Body of pancreas (tissue), 4 donors: ENCODE measurements around the gene WNT7B. TPM values are rescaled to one million over a fixed set of nuclear protein-coding genes. Genes with fewer than 3 reads are reported as not detected.

Experiments
- ATAC-seq: fragments of 150-250 bp; one replicate; pipeline ENCODE4 v1.9.1; 2016
- DNase-seq, 4 donors: peaks; one replicate each; pipeline ENCODE4 v3.0.0-alpha.2; 2019
- H3K27ac ChIP-seq, 4 donors: fragments of 200-600 bp; sonication (generic); 1 replicate in 3 of 4; 2 replicates in 1 of 4; pipeline versions ENCODE4 v1.5.1 to v1.6.1; 2016 to 2019; ENCODE audit warnings: mild to moderate bottlenecking in 1 of 4, mixed read lengths in 1 of 4, moderate library complexity in 1 of 4
- H3K27me3 ChIP-seq, 2 donors: fragments of 200-600 bp; sonication (generic); one replicate each; pipeline ENCODE4 v1.6.0; 2016; ENCODE audit warnings: mild to moderate bottlenecking in 1 of 2
- H3K36me3 ChIP-seq, 2 donors: fragments of 200-600 bp; sonication (generic); replicated peaks in 1 of 2; 2 replicates each; pipeline ENCODE4 v1.5.1; 2016; ENCODE audit warnings: low read depth in 2 of 2; ENCODE audit not compliant: insufficient read depth in 1 of 2
- H3K4me1 ChIP-seq: fragments of 200-600 bp; sonication (generic); one replicate; pipeline ENCODE4 v1.6.0; 2016
- H3K4me3 ChIP-seq, 2 donors: fragments of 200-600 bp; sonication (generic); 1 replicate in 1 of 2; 2 replicates in 1 of 2; pipeline ENCODE4 v1.5.1; 2016 to 2019
- H3K9me3 ChIP-seq, 3 donors: fragments of 200-600 bp; sonication (generic); 1 replicate in 2 of 3; 2 replicates in 1 of 3; pipeline ENCODE4 v1.5.1; 2016
- POLR2A ChIP-seq, 3 donors: fragments of 450-650 bp; IDR thresholded peaks; one replicate each; pipeline ENCODE4 v1.6.1; 2016; ENCODE audit warnings: antibody characterized with exemption in 3 of 3, mild to moderate bottlenecking in 2 of 3
- WGBS, 2 donors: methylation state at CpG; one replicate each; pipeline ENCODE4 v1.1.5; 2017; 5-methylcytosine and 5-hydroxymethylcytosine counted together
- intact Hi-C: fragments of 100-400 bp; cut with DNase I; formaldehyde crosslinking; loops from one replicate; pipeline ENCODE4 v1.15.1; 2023
- total RNA-seq, 2 donors: library from RNA; depleted of rRNA; stranded (reverse); fragments of >200 nt; gene quantifications; one replicate each; pipeline ENCODE4 v1.1.0, GENCODE V29; 2016
- TF ChIP-seq, protein P1 (sequence below), 7 experiments: fragments of 450-650 bp in 4 of 7; fragments of 200-600 bp in 3 of 7; sonication (generic) in 3 of 7; IDR thresholded peaks; one replicate each; pipeline ENCODE4 v1.5.1; 2016 to 2019; ENCODE audit warnings: antibody characterized with exemption in 7 of 7

The WNT7B gene
- total RNA-seq, 2 donors from 2014 or later = 2.1 TPM; not detected in 1

DNA sequence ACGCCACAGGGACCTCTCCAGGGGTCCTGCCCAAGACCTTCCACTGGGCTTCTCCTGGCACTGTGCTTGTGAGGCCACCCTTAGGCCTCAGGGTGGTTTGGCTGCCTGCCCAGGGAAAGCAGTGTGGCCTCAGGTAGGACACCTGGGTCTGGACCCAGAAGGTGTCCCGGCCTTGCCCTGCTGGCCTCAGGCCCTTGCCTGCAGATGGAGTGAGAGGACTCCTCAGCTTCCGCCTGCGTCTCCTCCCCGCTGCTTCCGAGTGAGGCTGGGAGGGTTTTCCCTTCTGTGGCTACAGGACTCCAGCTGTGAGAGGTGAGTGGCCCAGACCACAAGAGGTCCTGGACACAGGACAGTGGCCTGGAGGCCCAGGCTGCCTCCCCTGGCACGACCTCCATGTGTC lies 60.4 kb downstream of the WNT7B start:
- Histone ChIP-seq H3K4me3 (no peak overlapping the region), H3K27me3 (no peaks in the 10 kb centered on the region), H3K36me3 (no peaks in the 10 kb centered on the region), H3K9me3 (no peaks in the 10 kb centered on the region), H3K4me1 (peaks cover 59% of the 10 kb centered on the region), H3K27ac (no peak overlapping the region)
- WGBS, 2 donors = 91 to 93% methylated on average over 6 to 7 of the region's 7 CpGs
- intact Hi-C loops = no loop called here
- no peak for DNase-seq
- no peak for ATAC-seq
- TF ChIP-seq, protein P1, sequence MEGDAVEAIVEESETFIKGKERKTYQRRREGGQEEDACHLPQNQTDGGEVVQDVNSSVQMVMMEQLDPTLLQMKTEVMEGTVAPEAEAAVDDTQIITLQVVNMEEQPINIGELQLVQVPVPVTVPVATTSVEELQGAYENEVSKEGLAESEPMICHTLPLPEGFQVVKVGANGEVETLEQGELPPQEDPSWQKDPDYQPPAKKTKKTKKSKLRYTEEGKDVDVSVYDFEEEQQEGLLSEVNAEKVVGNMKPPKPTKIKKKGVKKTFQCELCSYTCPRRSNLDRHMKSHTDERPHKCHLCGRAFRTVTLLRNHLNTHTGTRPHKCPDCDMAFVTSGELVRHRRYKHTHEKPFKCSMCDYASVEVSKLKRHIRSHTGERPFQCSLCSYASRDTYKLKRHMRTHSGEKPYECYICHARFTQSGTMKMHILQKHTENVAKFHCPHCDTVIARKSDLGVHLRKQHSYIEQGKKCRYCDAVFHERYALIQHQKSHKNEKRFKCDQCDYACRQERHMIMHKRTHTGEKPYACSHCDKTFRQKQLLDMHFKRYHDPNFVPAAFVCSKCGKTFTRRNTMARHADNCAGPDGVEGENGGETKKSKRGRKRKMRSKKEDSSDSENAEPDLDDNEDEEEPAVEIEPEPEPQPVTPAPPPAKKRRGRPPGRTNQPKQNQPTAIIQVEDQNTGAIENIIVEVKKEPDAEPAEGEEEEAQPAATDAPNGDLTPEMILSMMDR (IDR thresholded peaks at IDR 0.05) = no peak
- no peak for TF ChIP-seq POLR2A (IDR thresholded peaks at IDR 0.05)

DNA sequence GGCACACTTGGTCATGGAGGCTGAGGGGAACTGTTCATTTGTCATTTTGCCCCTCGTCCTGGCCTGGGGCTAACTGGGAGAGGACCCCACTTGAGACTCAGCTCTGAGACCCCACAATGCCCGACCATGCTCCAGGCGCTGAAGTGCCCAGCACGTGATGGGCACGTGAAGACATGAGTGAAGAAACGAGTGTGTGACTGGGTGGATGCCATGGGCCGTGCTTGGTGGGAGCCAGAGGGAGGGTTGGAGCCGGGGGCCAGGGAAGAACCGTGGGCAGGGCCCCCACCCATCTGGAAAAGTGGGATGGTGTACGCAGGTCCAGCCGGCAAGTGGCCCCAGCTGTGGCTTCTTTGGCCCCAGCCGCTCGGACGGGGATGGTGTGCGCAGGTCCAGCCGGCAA lies 61.1 kb downstream of the WNT7B start:
- intact Hi-C loops = no loop called here
- WGBS, 2 donors = 85 to 86% methylated on average over 11 to 15 of the region's 16 CpGs
- no peak for ATAC-seq
- no peak for TF ChIP-seq POLR2A (IDR thresholded peaks at IDR 0.05)
- TF ChIP-seq, protein P1 (IDR thresholded peaks at IDR 0.05) = no peak
- no peak for DNase-seq
- H3K9me3 ChIP-seq = no peaks in the 10 kb centered on the region
- H3K27me3 ChIP-seq = no peaks in the 10 kb centered on the region
- no peak overlapping the region for H3K27ac ChIP-seq
- peaks cover 56% of the 10 kb centered on the region for H3K4me1 ChIP-seq
- no peak overlapping the region for H3K4me3 ChIP-seq
- no peaks in the 10 kb centered on the region for H3K36me3 ChIP-seq

DNA sequence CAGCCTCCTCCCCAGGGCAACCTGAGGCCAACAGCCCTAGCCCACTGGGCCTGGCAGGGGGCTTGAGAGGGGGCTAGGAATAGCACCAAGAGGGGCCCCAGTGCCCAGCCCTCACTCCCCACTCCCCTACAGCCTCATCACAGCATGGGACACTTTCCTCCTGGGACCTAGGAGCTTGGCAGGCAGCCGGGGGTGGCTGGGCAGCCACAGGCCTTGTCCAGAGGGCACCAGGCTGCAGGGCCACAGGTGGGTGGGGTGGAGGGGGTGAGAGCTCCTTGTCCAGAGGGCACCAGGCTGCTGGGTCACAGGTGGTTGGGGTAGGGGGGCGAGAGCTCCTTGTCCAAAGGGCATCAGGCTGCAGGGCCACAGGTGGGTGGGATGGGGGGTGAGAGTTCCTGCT lies 61.8 kb downstream of the WNT7B start:
- DNase-seq (no peak), ATAC-seq (no peak)
- intact Hi-C loops = no loop called here
- no peak for TF ChIP-seq POLR2A (IDR thresholded peaks at IDR 0.05)
- TF ChIP-seq, protein P1 (IDR thresholded peaks at IDR 0.05) = no peak
- no peaks in the 10 kb centered on the region for H3K36me3 ChIP-seq
- H3K9me3 ChIP-seq = no peaks in the 10 kb centered on the region
- H3K4me1 ChIP-seq = peaks cover 54% of the 10 kb centered on the region
- H3K27ac ChIP-seq = no peak overlapping the region
- no peak overlapping the region for H3K4me3 ChIP-seq
- 100% methylated on average over 1 of the region's 2 CpGs; no CpG with 5 or more reads in 1 of the 2 donors for WGBS, 2 donors
- no peaks in the 10 kb centered on the region for H3K27me3 ChIP-seq

DNA sequence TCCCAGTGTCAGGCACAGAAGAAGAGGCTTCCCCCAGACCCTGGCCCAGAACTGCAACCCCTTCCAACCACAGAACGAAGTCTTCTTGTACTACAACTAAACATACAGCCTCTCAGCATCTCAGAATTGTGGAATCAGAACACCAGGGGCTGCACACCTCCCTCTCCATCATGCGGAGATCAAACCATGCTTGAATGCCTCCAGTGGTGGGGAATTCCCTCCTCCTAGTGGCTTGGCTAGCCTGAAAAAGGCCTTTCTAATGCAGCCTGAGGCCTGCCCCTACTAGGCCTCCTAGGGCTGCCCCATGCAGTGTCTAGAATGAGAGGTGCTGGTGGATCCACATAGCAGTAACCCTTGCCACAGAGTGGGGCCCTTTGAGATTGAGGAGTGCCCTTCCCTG lies 62.7 kb downstream of the WNT7B start:
- Histone ChIP-seq H3K27ac (no peak overlapping the region), H3K4me1 (peaks cover 45% of the 10 kb centered on the region), H3K27me3 (no peaks in the 10 kb centered on the region), H3K4me3 (no peak overlapping the region), H3K36me3 (no peaks in the 10 kb centered on the region), H3K9me3 (no peaks in the 10 kb centered on the region)
- ATAC-seq (no peak), DNase-seq (no peak)
- 83 to 100% methylated on average over 1 to 2 of the region's 2 CpGs for WGBS, 2 donors
- intact Hi-C loops = no loop called here
- TF ChIP-seq POLR2A (IDR thresholded peaks at IDR 0.05) = no peak
- TF ChIP-seq, protein P1 (IDR thresholded peaks at IDR 0.05) = no peak

DNA sequence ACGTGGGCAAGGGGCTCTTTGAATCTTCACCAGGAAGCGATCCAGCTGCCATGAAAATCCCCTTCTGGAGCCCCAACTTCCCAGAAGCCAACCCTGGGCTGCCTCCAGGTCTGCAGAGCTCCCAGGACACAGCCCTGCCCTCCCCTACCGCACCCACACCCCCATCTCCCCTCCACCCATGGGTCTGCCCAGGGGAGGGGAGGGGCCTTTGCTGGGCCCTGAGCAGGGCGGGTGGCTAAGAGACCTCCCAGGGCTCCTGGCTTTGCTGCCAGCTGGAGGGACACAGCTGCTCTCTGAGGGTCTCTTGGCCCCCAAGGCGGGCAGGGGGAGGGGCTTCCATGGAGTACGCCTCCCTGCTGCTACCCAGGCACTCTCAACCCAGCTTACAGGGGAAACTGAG lies 64.1 kb downstream of the WNT7B start:
- no peaks in the 10 kb centered on the region for H3K9me3 ChIP-seq
- intact Hi-C loops = no loop called here
- 63 to 79% methylated on average over 2 to 6 of the region's 6 CpGs for WGBS, 2 donors
- no peak for DNase-seq
- no peak overlapping the region for H3K4me3 ChIP-seq
- H3K36me3 ChIP-seq = no peaks in the 10 kb centered on the region
- TF ChIP-seq POLR2A (IDR thresholded peaks at IDR 0.05) = no peak
- TF ChIP-seq, protein P1 (IDR thresholded peaks at IDR 0.05) = no peak
- no peak for ATAC-seq
- no peak overlapping the region for H3K27ac ChIP-seq
- H3K4me1 ChIP-seq = peaks cover 31% of the 10 kb centered on the region
- no peaks in the 10 kb centered on the region for H3K27me3 ChIP-seq
